Left renal pelvis (tissue), 4 donors: ENCODE measurements around the gene DPPA5. TPM values are rescaled to one million over a fixed set of nuclear protein-coding genes. Genes with fewer than 3 reads are reported as not detected.
"Not testable (repeated sequence)": the region's sequence is repeated elsewhere in the genome, so short reads cannot be mapped to it uniquely, and the experiment has no call there.

ENCODE experiments used
- DNase-seq, 4 donors: peaks; one replicate each; pipeline ENCODE4 v3.0.0-alpha.2; 2013; ENCODE audit warnings: low read depth in 4 of 4, low spot score in 3 of 4
- polyA plus RNA-seq, 4 donors: library from polyadenylated mRNA; unstranded; fragments of 120-200 nt; gene quantifications; one replicate each; pipeline ENCODE4 v1.2.1, GENCODE V29; 2013; ENCODE audit not compliant: insufficient read length in 4 of 4

DPPA5 gene
- polyA plus RNA-seq, 4 donors = not detected

DNA sequence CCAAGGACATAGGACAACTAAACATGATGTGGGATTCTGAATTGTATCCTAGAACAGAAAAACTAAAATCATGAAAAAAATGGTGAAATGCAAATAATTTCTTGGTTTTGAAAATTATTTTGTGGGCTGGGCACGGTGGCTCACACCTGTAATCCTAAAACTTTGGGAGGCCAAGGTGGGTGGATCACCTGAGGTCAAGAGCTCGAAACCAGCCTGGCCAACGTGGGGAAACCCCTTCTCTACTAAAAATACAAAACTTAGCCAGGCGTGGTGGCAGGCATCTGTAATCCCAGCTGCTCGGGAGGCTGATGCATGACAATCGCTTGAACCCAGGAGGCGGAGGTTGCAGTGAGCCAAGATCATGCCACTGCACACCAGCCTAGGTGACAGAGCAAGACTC lies 50.3 kb downstream of the DPPA5 start:
- DNase-seq = not testable (repeated sequence)

Other genes starting within 250 kb of the DPPA5 start
- under 1 TPM in 3 of 4 donors, not detected in 1; 0.37 to 0.62 (median 0.43) TPM for gene KHDC1L, start 128.8 kb downstream of the DPPA5 start, polyA plus RNA-seq
- gene KHDC1, start 91.1 kb downstream of the DPPA5 start, polyA plus RNA-seq = 1 to 10 TPM; 6.8 to 9.6 (median 7.9) TPM
- gene KHDC3L, start 8.4 kb upstream of the DPPA5 start, polyA plus RNA-seq = under 1 TPM in 1 of 4 donors, not detected in 3; 0.15 TPM
- not detected for gene OOEP, start 15.6 kb upstream of the DPPA5 start, polyA plus RNA-seq
- 1 to 10 TPM in 1 of 4 donors, under 1 TPM in 3; 0.74 to 1.2 (median 0.85) TPM for gene DDX43, start 40.6 kb upstream of the DPPA5 start, polyA plus RNA-seq
- 1 to 10 TPM; 2.8 to 4.8 (median 3.7) TPM for gene CGAS, start 98.0 kb upstream of the DPPA5 start, polyA plus RNA-seq
- 10 to 100 TPM; 22.5 to 35.1 (median 32.7) TPM for gene MTO1, start 107.5 kb upstream of the DPPA5 start, polyA plus RNA-seq
- gene EEF1A1, start 166.8 kb upstream of the DPPA5 start, polyA plus RNA-seq = over 10,000 TPM; 18,197 to 22,410 (median 21,331) TPM